Measurements from ENCODE around the gene ELOVL2.
"Not testable (repeated sequence)": the region's sequence is repeated elsewhere in the genome, so short reads cannot be mapped to it uniquely, and the experiment has no call there.

ELOVL2 gene

DNA sequence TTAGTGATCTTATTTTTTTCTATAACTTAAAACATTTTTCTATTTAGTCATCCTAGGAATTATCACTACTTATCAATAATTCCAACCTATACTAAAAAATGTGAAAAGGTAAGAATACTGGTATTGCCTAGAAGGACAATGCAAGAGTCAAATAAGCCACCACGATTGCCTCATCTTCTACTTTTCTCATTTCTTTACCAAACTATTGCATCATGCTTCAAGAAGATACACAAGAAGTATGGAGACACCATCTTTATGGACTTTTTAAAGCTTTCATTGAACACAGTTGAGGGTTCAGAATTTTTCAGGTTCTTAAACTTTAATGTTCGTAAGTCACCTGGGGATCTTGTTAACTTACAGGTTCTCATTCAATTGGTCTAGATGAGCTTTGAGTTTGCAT, 25.9 kb downstream of the ELOVL2 start:
- DNase-seq: no peak

DNA sequence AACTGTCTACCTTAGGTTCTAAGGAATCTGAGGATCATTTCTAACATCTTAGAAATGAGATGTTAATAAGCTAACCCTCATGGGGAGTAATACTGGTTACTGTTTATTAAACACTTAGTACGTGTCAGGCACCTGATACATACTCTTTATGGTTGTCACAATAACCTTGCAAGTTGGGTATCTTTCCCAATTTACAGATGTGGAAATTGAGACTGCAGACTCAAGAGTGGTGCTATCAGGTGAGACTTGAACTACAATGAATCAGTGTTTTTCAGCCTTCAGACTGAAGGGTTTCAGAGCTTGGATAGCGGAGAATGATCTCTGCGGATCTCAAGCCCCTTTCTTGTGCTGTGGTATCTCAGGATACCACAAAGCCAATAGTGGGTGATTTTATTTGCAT, 27.0 kb downstream of the ELOVL2 start:
- DNase-seq: no peak

DNA sequence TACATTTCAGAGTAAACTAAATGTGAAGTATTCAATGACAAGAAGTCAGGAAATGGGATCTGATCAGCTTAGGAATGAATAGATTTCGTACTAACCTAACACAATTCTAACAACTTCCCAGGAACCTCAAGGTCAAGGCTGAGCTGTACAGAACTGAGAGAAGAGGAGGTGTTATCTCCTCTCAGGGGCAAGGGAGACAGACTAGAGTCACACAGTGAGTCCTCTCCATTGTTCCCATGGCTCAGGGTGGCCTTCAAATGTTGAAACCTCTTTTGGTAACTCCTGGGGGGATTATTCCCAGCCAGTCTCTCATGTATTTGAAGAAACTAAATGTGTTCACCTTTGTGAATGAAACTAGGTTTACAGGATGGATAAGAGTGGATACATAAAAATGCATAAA, 27.7 kb downstream of the ELOVL2 start:
- no peak for DNase-seq

DNA sequence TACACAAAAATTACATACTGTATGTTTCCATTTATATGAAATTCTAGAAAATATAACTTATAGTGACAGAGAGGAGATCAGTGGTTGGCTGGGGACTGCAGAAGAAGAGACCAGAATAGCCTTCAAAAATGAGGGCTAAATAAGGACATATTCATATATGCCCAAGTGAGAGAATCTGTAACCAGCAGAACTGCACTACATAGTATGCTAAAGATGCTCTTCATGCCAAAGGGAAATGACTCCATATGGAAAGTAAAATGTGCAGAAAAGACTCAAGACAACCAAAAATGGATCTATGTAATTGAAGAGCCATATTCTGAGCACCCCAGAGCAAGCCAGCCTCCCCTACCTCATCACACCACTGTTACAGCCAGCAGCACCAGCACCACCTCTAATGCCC, 29.0 kb downstream of the ELOVL2 start:
- DNase-seq: no peak

DNA sequence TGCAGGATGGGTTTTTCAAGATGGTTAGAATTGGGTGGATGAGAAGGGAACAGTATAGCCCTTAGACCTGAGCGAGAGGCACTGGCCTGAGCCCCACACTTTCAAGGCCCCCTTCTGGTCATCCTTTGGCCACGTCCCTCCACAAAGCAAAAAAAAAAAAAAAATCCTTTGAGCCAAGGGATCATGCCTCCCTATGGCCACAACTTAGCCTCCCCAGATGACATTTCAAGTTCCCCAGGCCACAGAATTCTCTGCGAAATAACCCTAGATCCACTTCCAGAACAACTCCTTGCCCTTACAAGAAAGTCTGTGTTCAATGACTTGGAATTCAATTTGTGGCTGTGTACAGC, 30.4 kb downstream of the ELOVL2 start:
- DNase-seq: no peak

DNA sequence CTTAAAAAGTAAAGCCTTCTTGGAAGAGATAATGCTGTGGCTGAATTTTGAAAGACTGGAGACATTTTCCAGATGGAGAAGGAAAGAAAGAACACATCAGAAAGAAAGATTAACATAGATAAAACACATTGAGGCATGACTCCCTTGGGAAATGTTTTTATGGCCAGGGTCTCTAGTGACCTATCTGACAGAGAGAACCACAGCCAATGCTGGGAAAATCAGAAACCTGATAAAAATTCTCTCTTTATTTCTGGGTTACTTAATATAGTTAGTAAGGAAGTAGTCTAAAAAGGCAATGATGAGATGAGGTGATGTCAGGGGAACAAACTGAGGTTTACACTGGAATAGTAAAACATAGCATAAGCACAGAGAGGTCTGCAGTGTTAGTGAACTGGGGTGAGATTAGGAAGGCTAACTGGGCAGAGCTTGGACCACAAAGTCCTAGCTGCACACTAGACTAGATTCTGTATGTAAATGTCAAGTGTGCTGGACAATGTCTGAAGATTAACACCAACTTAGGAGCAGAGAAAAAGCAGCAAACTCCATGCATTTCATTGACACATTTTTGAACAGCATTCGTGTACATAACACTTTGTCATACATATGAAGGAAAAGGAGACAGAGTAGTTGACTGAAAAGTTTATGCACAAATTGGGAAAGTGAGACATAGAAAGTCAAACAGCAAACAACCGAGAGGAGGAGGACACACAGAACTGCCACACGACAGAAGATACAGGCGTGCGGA, 31.0 kb downstream of the ELOVL2 start:
- no peak for DNase-seq

DNA sequence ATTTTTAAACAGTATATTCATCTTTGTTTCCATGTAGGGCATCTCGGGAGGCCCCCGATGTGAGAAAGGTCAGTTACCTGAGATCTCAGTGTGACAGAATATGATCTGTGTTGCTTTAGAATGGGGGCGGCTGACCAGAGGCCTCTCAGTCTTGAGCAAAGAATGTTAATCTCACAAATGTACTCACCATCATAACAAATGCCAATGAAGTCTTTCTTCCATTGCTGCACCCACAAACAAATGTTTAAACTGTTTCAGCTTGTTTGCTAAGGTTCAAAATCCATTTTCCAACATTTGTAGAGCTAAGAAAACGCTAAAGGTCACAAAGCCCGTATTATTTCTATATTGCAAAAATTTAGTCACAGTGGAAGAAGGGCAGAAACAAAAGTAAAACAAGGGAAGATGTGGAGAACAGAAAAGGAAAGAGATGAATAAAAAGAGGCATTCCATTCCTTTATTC, 31.8 kb downstream of the ELOVL2 start:
- DNase-seq: no peak

DNA sequence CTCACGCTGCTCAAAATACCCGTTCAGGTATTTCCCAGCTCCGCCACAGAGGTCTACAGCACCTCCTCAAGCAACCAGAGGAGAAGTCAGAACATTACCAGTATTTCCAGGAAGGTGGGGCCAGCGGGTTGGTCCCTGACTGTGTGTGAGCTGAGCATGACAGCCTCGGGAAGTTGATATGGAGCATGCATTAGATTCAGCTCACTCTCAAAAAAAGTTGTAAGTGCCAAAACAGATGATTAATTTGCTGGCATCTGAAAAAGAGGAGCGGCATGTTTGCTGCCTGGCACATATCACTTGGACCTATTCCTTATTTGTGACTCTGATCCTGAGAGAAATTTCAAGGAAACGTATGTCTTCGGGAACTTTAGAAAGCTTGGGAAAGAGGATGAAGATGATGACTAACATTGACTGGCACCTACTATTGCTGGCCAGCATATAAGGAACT, 32.3 kb downstream of the ELOVL2 start:
- no peak for DNase-seq

DNA sequence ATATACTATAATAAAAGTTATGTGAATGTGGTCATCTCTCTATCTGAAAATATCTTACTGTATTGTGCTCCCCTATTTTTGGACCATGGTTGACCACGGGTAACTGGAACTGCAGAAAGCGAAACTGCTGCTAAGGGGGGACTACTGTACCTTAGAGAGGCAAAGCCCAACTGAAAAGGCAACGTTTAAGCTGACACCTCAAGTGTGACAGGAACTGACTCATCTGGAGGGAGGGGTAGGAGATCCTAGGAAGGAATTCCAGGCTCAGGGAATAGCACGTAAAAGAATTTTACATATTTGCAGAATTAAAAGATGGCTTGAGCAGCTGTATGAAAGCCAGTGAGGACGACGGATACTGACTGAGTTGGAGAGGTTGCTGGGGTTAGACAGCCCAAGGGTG, 34.8 kb downstream of the ELOVL2 start:
- DNase-seq: no peak

DNA sequence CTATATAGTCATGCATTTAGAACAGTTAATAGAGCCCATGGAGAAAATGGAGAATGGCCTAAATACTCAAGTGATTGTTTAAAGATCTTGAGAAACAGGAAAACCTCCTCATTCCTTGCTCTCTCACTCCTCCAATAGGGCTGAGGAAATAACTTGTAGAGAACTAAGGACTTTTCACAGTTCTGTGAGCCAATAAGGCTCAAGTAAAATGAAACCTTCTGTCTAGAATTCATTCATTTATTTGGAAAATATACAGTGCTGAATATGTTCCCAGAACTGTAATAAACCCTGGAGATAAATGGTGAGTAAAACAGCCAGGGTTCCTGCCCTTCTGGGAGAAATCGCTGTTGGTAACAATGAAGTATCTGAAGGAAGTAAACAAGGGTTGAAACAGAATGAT, 35.3 kb downstream of the ELOVL2 start:
- DNase-seq: no peak

DNA sequence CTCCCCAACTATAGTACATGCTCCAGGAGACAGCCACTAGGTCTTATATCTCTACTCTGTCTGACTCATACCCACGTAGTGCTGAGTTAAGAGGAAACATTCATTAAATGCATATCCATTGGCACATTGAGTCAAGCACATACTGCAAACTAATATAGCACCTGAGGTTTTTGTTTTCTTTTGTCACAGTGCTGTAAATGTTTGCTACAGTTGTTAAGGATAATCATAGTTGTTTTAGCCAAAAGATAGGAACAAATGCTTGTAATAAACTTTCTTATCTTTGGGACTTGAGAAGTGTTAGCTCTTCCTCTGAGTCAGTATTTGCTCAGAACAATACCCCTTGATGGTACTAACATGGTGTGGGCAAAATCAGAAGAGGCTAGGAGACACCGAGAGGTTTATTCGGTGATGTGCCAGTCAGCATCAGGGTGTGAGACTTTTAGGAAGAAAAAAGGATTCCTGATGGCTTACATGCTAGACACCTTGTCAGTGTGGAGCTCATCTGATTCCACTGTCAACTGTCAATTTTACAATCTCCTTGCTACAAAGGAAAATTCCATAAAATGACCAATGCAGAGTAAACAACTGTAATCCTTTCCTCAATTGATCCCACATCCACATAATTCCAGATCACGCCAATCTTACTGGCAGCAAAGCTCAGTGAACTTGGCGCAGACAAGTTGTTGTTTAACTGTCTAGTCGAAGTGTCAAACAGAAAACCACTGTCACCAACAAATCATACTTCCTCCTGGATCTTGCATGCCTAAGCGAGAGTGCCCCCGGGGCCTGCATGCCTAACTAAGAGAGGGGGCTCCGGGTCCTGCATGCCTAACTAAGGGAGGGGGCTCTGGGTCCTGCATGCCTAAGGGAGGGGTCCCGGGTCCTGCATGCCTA, 36.1 kb downstream of the ELOVL2 start:
- DNase-seq: no peak

DNA sequence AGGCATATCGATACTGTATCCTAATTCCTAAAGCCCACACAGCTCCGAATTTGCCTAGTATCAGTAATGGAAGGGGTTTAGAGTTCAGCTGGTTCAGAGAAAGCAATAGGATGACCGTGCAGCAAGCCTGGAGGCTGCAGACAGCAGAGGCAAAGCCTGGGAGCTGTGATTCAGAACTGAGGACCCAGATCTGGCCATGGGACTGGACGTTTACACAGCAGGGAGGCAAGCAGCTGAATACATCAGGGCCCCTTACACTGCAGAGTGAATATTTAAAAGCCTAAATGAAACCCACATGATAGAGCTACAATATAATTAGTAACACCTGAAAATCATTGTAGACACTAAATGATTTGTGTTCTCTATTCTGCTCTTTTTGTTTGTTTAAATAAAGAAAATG, 38.0 kb downstream of the ELOVL2 start:
- DNase-seq: no peak

DNA sequence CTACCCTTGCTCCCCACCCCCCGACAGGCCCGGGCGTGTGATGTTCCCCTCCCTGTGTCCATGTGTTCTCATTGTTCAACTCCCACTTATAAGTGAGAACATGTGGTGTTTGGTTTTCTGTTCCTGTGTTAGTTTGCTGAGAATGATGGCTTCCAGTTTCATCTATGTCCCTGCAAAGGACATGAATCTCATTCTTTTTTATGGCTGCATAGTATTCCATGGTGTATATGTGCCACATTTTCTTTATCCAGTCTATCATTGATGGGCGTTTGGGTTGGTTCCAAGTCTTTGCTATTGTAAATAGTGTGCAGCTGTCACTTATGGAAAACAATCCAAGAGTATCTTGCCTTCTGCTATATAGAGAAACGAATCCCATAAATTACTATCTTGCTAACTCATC, 40.8 kb downstream of the ELOVL2 start:
- DNase-seq: not testable (repeated sequence)

DNA sequence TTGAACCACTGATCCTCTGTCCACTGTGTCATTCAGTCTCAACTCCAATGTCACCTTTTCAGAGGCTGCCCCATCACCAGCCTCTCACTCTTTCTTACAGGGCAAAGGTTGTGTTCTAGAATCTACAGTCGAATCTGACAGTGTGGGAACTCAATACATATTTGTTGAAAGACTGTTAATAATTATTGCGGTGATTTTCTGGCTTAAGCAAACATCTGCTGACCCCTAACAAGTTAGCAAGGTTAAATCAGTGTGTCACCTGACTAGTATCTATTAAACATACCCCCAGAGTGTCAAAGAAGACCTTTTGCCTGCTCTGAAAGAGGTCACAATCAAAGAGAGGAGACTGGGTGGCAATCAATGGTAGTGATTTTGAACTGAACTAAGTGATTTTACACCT, 41.9 kb downstream of the ELOVL2 start:
- no peak for DNase-seq

DNA sequence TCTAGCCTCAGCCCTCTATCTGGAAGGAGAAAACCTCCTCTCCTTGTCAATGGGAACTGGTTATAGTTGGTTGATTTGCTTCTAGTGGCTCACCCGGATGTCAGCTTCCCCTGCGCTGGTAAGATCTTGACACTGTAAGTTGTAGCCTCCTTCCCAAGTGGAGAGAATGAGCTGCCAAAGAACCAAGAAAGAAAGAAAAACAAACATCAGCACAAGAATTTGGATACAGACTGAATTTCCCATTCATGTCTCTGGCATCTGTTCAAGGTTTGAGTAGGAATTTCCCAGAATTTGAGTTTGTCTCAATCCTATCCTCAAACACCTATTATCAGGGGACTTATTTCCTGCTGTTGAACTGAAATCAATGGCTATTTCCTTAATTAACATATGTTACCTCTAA, 44.1 kb downstream of the ELOVL2 start:
- no peak for DNase-seq

DNA sequence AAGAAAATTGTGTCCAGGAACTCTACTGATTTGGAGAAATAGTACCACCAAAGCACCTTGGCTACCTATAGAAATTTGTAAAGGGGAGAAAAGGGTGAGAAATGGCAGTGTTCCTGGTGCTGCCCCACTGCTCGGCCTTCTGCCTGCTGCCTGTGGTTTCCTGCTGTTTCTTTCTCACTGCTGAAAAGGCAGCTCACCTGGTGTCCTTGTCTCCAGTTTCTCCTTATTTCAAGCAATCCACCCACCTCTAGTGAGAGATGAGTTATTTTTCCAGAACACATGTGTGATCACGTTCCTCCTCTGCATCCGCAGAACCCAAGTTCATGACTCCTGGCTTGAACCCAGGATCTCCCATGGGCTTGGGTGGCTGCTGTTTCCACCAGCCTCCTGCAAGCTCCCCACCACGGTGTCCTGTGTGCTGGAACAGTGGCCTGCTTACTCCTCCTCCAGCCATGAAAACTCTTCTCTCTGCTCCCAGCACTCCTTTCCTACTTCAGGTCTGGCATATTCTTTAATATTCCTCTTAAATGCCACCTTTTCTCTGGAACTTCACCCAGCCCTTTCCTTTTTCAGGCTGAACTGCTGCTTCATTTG, 48.9 kb downstream of the ELOVL2 start:
- no peak for DNase-seq

DNA sequence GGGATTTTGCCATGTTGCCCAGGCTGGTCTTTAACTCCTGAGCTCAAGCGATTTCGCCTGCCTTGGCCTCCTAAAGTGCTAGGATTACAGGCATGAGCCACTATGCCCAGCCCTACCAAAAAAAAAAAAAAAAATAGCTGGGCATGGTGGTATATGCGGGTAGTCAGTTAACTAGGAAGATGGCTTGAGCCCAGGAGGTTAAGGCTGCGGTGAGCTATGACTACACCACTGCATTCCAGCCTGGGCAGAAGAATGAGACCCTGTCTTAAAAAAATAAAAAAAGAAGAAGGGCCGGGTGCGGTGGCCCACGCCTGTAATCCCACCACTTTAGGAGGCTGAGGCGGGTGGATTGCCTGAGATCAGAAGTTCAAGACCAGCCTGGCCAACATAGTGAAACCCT, 50.2 kb downstream of the ELOVL2 start:
- no peak for DNase-seq

DNA sequence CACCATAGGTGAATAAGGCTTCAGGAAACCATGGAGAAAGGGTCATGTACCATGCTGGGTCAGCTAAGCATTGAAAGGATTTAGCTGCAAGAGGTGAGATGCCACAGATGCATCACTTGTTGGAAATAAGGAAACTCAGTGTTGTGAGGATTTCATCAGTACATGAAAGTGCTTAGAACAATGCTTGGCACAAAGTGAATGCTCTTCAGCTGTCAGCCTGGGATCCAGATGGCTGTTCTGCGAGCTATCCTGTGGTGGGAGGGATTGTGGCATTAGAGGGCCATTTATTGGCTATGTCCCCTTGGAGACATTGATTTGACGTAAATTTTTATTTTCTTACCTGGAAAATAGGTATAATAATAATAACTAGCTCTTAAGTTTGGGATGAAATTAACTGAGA, 53.0 kb downstream of the ELOVL2 start:
- DNase-seq: no peak

DNA sequence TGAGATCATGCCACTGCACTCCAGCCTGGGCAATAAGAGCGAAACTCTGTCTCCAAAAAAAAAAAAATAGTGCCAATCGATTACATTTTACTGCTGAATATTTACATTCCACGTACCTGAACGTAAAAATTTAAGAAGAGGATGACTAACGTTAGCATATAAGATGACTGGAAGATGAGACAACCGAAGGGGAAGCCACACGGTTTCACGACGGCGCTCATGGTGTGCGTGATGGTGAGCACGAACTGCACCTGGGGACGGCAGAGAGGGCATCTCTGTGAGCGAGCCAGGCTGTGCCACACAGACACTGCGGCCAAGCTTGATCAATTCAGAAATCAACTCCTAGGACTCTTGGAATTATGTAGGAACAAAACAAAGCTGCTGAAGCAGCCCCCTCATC, 54.5 kb downstream of the ELOVL2 start:
- DNase-seq: no peak

DNA sequence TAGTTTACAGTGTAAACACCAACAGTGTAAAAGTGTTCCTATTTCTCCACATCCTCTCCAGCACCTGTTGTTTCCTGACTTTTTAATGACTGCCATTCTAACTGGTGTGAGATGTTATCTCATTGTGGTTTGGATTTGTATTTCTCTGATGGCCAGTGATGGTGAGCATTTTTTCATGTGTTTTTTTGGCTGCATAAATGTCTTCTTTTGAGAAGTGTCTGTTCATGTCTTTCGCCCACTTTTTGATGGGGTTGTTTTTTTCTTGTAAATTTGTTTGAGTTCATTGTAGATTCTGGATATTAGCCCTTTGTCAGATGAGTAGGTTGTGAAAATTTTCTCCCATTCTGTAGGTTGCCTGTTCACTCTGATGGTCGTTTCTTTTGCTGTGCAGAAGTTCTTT, 59.1 kb downstream of the ELOVL2 start:
- DNase-seq: not testable (repeated sequence)

DNA sequence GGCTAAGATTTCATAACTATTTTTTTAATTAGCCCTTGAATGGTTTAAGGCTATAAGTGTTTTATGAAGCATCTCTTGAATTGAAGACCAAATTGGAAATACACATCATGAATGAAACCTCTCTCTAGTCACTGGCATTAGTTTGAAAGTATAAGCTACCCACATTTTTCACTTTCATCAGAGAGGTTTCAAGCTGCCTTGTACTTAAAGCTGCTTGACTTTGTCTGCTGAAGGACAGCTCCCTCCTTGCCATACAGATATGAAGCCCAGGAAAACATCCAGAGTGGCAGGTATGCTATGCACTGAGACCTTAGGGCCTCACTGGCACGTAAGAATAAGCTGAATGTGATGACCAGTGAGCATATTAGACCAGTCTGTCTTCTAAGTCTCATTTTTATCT, 62.7 kb downstream of the ELOVL2 start:
- DNase-seq: no peak

DNA sequence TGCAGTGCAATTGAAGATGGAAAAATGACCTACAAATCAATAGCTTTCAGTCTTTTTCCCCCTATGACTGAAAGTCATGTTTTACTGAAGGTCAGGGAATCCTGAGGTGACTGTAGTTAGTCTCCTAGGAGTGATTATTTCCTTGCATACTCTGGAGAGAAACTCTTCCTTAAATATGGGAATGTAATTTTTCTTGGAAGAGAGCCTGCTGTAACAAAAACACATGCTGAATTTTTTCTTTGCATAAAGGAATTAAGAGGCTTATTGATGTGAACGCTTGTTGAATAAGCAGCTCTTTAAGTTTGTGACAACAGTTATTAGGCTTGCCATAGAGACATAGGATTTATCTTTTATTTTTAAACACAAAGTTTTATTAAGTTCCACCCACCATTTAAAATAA, 64.5 kb downstream of the ELOVL2 start:
- DNase-seq: no peak

DNA sequence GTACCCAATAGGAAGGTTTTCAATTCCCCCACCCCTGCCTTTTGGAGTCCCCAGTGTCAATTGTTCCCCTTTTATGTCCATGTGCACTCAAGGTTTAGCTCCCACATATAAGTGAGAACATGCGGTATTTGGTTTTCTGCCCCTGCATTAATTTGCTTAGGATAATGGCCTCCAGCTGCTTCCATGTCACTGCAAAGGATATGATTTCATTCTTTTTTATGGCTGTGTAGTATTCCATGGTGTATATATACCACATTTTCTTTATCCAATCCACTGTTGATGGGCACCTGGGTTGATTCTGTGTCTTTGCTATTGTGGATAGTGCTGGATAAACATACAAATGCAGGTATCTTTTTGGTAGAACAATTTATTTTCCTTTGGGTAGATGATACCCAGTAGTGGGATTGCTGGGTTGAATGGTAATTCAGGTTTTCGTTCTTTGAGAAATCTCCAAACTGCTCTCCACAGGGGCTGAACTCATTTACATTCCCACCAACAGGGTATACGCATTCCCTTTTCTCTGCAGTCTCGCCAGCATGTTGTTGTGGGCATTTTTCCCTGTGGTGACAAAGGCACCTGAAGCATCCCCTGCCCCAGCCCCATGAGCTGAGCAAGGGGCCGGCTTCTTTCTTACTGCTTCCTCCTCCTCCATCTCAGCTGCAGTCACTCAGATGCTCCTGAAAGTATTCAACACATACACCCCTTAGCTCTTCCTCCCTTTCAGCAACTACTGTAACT, 66.7 kb downstream of the ELOVL2 start:
- no peak for DNase-seq

Measured in DMS79 treated with DMSO at 0.1 percent for 48 hours (cell line).